Neuronal stem cell (in vitro differentiated cells): ENCODE measurements around the gene SKA3.
A peak's percentile ranks its signal among the peaks of the same experiment; 100 is the strongest.

Experiments
- DNase-seq: peaks from one replicate; pipeline ENCODE4 v3.0.0-alpha.2; 2013; ENCODE audit warnings: low spot score
- H2AFZ ChIP-seq: one replicate; pipeline ENCODE4 v1.6.1; 2013; ENCODE audit warnings: mild to moderate bottlenecking, low read length, inconsistent platforms
- H2AK5ac ChIP-seq: 2 replicates; pipeline ENCODE4 v1.6.1; 2013; ENCODE audit warnings: low read depth, mild to moderate bottlenecking, inconsistent platforms, low read length, moderate library complexity, mixed read lengths
- H2BK120ac ChIP-seq: 2 replicates; pipeline ENCODE4 v1.6.1; 2013; ENCODE audit warnings: low read depth, mild to moderate bottlenecking, inconsistent platforms, low read length, moderate library complexity, mixed read lengths
- H2BK12ac ChIP-seq: one replicate; pipeline ENCODE4 v1.6.1; 2013; ENCODE audit warnings: low read length, inconsistent platforms
- H2BK15ac ChIP-seq: 2 replicates; pipeline ENCODE4 v1.6.1; 2013; ENCODE audit warnings: mild to moderate bottlenecking, low read length, inconsistent platforms, mixed read lengths
- H2BK5ac ChIP-seq: one replicate; pipeline ENCODE4 v1.6.1; 2013; ENCODE audit warnings: inconsistent platforms, mild to moderate bottlenecking, low read length, moderate library complexity
- H3K14ac ChIP-seq: one replicate; pipeline ENCODE4 v1.6.1; 2013; ENCODE audit warnings: low read length, inconsistent platforms
- H3K18ac ChIP-seq: 2 replicates; pipeline ENCODE4 v1.6.1; 2013; ENCODE audit warnings: low read length, inconsistent platforms
- H3K23ac ChIP-seq: 2 replicates; pipeline ENCODE4 v1.6.1; 2013; ENCODE audit warnings: low read depth, mild to moderate bottlenecking, mixed read lengths, low read length, inconsistent platforms; ENCODE audit not compliant: poor library complexity
- H3K27ac ChIP-seq: replicated peaks from 3 replicates; pipeline ENCODE4 v1.5.1; 2013; ENCODE audit warnings: low read length, inconsistent platforms
- H3K27me3 ChIP-seq, 3 experiments: 2 replicates each; pipeline ENCODE4 v1.6.1; 2013; ENCODE audit warnings: low read length in 3 of 3, mild to moderate bottlenecking in 2 of 3, inconsistent platforms in 1 of 3, low read depth in 1 of 3, mixed read lengths in 1 of 3, moderate library complexity in 1 of 3; ENCODE audit not compliant: control insufficient read depth in 3 of 3, insufficient read depth in 3 of 3
- H3K36me3 ChIP-seq, 2 donors: replicated peaks in 1 of 2; 2 replicates each; pipeline ENCODE4 v1.6.1; 2013; ENCODE audit warnings: low read length in 2 of 2; ENCODE audit not compliant: control insufficient read depth in 2 of 2, insufficient read depth in 2 of 2
- H3K4ac ChIP-seq: 2 replicates; pipeline ENCODE4 v1.6.1; 2013; ENCODE audit warnings: inconsistent platforms, mild to moderate bottlenecking, low read length, moderate library complexity
- H3K4me1 ChIP-seq, 2 donors: 1 replicate in 1 of 2; 2 replicates in 1 of 2; pipeline ENCODE4 v1.6.1; 2013; ENCODE audit warnings: low read length in 2 of 2, low read depth in 1 of 2; ENCODE audit not compliant: control insufficient read depth in 2 of 2, insufficient read depth in 1 of 2
- H3K4me2 ChIP-seq: one replicate; pipeline ENCODE4 v1.6.1; 2013; ENCODE audit warnings: mild to moderate bottlenecking, low read length, inconsistent platforms; ENCODE audit not compliant: insufficient read depth, poor library complexity, severe bottlenecking
- H3K4me3 ChIP-seq, 2 donors: 2 replicates each; pipeline ENCODE4 v1.5.1; 2013; ENCODE audit warnings: low read length in 2 of 2, mild to moderate bottlenecking in 2 of 2, inconsistent platforms in 1 of 2, moderate library complexity in 1 of 2
- H3K79me1 ChIP-seq: one replicate; pipeline ENCODE4 v1.6.1; 2013; ENCODE audit warnings: low read depth, mild to moderate bottlenecking, inconsistent platforms, low read length, moderate library complexity
- H3K9ac ChIP-seq: one replicate; pipeline ENCODE4 v1.6.1; 2013; ENCODE audit warnings: mild to moderate bottlenecking, low read depth, low read length, inconsistent platforms; ENCODE audit not compliant: poor library complexity
- H3K9me3 ChIP-seq, 2 donors: replicated peaks in 1 of 2; 2 replicates each; pipeline versions ENCODE3 to v1.6.1; 2013; ENCODE audit warnings: low read length in 2 of 2, mild to moderate bottlenecking in 2 of 2, inconsistent platforms in 1 of 2, low read depth in 1 of 2, mixed read lengths in 1 of 2, moderate library complexity in 1 of 2; ENCODE audit not compliant: control insufficient read depth in 2 of 2, insufficient read depth in 1 of 2
- H4K8ac ChIP-seq: one replicate; pipeline ENCODE4 v1.6.1; 2013; ENCODE audit warnings: low read depth, mild to moderate bottlenecking, inconsistent platforms, low read length, moderate library complexity
- H4K91ac ChIP-seq: one replicate; pipeline ENCODE4 v1.6.1; 2013; ENCODE audit warnings: low read length, low read depth, mild to moderate bottlenecking, inconsistent platforms; ENCODE audit not compliant: poor library complexity
- WGBS, 2 donors: extraction: QIAGEN DNeasy Blood & Tissue Kit; methylation state at CpG; one replicate each; pipeline ENCODE4 v1.1.7; 2013; ENCODE audit warnings: missing lambda C conversion rate in 2 of 2, mixed read lengths in 1 of 2; ENCODE audit not compliant: insufficient read length in 2 of 2, insufficient replicate concordance in 1 of 2; ENCODE audit errors: extremely low coverage in 2 of 2; 5-methylcytosine and 5-hydroxymethylcytosine counted together

Gene SKA3

DNA sequence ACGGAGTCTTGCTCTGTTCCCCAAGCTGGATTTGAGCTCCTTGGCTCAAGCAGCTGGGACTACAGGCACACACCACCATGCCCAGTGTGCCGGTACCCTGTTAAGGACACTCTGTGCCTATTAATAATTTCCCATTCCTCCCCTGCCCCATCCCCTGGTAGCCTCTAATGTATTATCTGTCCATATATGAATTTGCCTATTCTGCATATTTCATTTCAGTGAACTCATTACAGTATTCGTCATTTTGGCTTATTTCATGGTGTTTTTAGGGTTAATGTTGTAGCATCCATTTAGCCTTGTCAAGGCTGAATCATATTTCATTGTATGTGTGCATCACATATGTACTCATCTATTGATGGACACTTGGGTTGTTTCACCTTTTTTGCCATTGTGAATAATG, 33.6 kb downstream of the SKA3 start:
- H2BK15ac ChIP-seq, result no peak overlapping the region
- no peak overlapping the region for H3K9ac ChIP-seq
- peaks cover 6% of the 10 kb centered on the region for H3K79me1 ChIP-seq
- no peak overlapping the region for H3K4me2 ChIP-seq
- no peak overlapping the region for H2AK5ac ChIP-seq
- H4K8ac ChIP-seq, result no peak overlapping the region
- H3K18ac ChIP-seq, result no peak overlapping the region
- no peak overlapping the region for H3K4me3 ChIP-seq
- no peak for DNase-seq
- no peak overlapping the region for H3K27ac ChIP-seq
- H2BK12ac ChIP-seq, result no peak overlapping the region
- H2BK120ac ChIP-seq, result no peak overlapping the region
- peaks cover 3% of the 10 kb centered on the region in 2 donors for H3K4me1 ChIP-seq
- H3K36me3 ChIP-seq, result peaks cover 10 to 57% of the 10 kb centered on the region in 2 donors
- no peak overlapping the region for H2BK5ac ChIP-seq
- H3K23ac ChIP-seq, result no peak overlapping the region
- no peaks in the 10 kb centered on the region for H3K27me3 ChIP-seq
- no peak overlapping the region for H3K4ac ChIP-seq
- H3K9me3 ChIP-seq, result no peaks in the 10 kb centered on the region
- H2AFZ ChIP-seq, result no peak overlapping the region
- no peak overlapping the region for H3K14ac ChIP-seq
- WGBS, 2 donors, result no CpG with 5 or more reads among the region's 3 CpGs
- no peak overlapping the region for H4K91ac ChIP-seq

DNA sequence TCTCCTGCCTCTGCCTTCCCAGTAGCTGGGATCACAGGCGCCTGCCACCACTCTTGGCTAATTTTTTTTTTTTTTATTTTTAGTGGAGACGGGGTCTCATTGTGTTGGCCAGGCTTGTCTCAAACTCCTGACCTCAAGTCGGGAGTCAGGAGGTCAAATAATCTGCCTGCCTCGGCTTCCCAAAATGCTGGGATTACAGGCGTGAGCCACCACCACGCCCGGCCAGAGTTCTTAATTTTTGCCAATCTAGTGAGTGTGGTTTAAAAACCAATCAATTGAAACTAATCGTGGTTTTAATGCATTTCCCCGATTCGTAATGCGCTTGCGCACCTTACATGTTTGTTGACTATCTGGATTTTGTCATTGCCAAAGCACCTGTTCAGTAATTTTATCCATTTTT, 37.0 kb downstream of the SKA3 start:
- no CpG with 5 or more reads among the region's 12 CpGs for WGBS, 2 donors

DNA sequence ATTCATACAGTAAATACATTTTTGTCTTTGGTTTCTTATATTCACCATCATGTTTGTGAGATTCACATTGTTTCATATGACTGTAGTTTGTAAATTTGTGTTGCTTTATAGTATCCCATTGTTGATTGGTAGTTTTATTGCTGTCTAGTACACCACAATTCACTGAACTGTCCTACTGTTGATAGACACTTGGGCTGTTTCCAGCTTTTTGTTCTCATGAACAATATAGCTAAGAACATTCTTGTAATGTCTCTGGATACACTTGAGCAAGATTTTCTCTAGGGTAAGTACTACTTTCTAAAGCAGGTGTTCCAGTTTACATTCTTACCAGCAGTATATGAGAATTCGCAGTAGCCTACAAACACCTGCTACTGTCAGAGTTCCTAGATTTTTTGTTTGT, 37.8 kb downstream of the SKA3 start:
- Histone ChIP-seq H3K36me3 (peaks cover 5 to 19% of the 10 kb centered on the region in 2 donors), H3K4me1 (peaks cover 3% of the 10 kb centered on the region in 2 donors), H2BK12ac (no peak overlapping the region), H3K9ac (no peak overlapping the region), H3K4ac (no peak overlapping the region), H3K18ac (no peak overlapping the region), H2BK5ac (no peak overlapping the region), H3K27me3 (no peaks in the 10 kb centered on the region), H3K4me3 (no peak overlapping the region), H3K27ac (no peak overlapping the region), H3K14ac (no peak overlapping the region), H2AFZ (no peak overlapping the region), H2BK120ac (no peak overlapping the region), H4K8ac (no peak overlapping the region), H3K79me1 (peaks cover 6% of the 10 kb centered on the region), H2BK15ac (no peak overlapping the region), H3K23ac (no peak overlapping the region), H4K91ac (no peak overlapping the region), H3K4me2 (no peak overlapping the region), H3K9me3 (no peaks in the 10 kb centered on the region), H2AK5ac (no peak overlapping the region)
- no CpG with 5 or more reads among the region's 1 CpG for WGBS, 2 donors
- no peak for DNase-seq

More for the DNA sequence above, 37.0 kb downstream of the SKA3 start:
- H3K4ac ChIP-seq, result no peak overlapping the region
- H3K14ac ChIP-seq, result no peak overlapping the region
- no peak for DNase-seq
- no peak overlapping the region for H2BK15ac ChIP-seq
- H3K4me1 ChIP-seq, result peaks cover 3% of the 10 kb centered on the region in 2 donors
- peak overlapping the region; percentile 94 for H2AFZ ChIP-seq
- no peak overlapping the region for H3K27ac ChIP-seq
- H4K91ac ChIP-seq, result no peak overlapping the region
- H2AK5ac ChIP-seq, result no peak overlapping the region
- no peak overlapping the region for H4K8ac ChIP-seq
- H2BK5ac ChIP-seq, result no peak overlapping the region
- H3K79me1 ChIP-seq, result peaks cover 6% of the 10 kb centered on the region
- H3K27me3 ChIP-seq, result no peaks in the 10 kb centered on the region
- no peaks in the 10 kb centered on the region for H3K9me3 ChIP-seq
- H3K9ac ChIP-seq, result no peak overlapping the region
- H3K18ac ChIP-seq, result no peak overlapping the region
- H2BK120ac ChIP-seq, result no peak overlapping the region
- H2BK12ac ChIP-seq, result no peak overlapping the region
- no peak overlapping the region for H3K23ac ChIP-seq
- H3K4me2 ChIP-seq, result no peak overlapping the region
- H3K4me3 ChIP-seq, result peak overlapping the region in 1 of 2 donors; percentile 94
- peaks cover 5 to 25% of the 10 kb centered on the region in 2 donors for H3K36me3 ChIP-seq

DNA sequence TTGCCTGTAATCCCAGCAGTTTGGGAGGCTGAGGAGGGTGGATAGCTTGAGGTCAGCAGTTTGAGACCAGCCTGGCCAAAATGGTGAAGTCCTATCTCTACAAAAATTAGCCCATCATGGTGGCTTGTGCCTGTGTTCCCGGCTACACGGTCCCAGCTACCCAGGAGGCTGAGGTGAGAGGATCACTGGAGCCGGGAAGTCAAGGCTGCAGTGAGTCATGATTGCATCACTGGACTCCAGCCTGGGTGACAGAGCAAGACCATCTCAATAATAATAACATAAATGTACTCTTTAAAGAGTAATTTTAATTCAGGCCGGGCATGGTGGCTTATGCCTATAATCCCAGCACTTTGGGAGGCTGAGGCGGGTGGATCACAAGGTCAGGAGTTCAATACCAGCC, 38.7 kb downstream of the SKA3 start:
- Histone ChIP-seq H3K36me3 (peaks cover 1 to 11% of the 10 kb centered on the region in 2 donors), H3K4me3 (no peak overlapping the region), H2BK12ac (no peak overlapping the region), H3K4ac (no peak overlapping the region), H3K79me1 (peaks cover 6% of the 10 kb centered on the region), H4K8ac (no peak overlapping the region), H3K4me2 (no peak overlapping the region), H3K27me3 (no peaks in the 10 kb centered on the region), H4K91ac (no peak overlapping the region), H2BK120ac (no peak overlapping the region), H3K9ac (no peak overlapping the region), H3K18ac (no peak overlapping the region), H2BK5ac (no peak overlapping the region), H2AFZ (no peak overlapping the region), H3K9me3 (no peaks in the 10 kb centered on the region), H3K14ac (no peak overlapping the region), H3K27ac (no peak overlapping the region), H3K23ac (no peak overlapping the region), H2BK15ac (no peak overlapping the region), H2AK5ac (peak overlapping the region; percentile 63), H3K4me1 (peaks cover 3% of the 10 kb centered on the region in 2 donors)
- no peak for DNase-seq
- WGBS, 2 donors, result no CpG with 5 or more reads among the region's 5 CpGs
